ENCODE results near the gene TPO.
"Not testable (repeated sequence)": the region's sequence is repeated elsewhere in the genome, so short reads cannot be mapped to it uniquely, and the experiment has no call there.

Gene TPO

GRCh38 chr2:1413156-1413710 is at the start of gene TPO:
Gene TPO, plus strand, starts transcription at chr2:1413463. Its CDS starts 946 bp downstream, at chr2:1414409.
- no peak for DNase-seq

GRCh38 chr2:1366546-1367134 is 46.6 kb upstream of the TPO start:
- peak; percentile 38 for DNase-seq

- no peak for DNase-seq
These were observed 45.7 kb upstream of the TPO start for GRCh38 chr2:1367601-1368000.

- no peak for DNase-seq
These were observed 43.4 kb upstream of the TPO start for GRCh38 chr2:1369905-1370304.

- DNase-seq, result no peak
These were observed 42.8 kb upstream of the TPO start for GRCh38 chr2:1370461-1370860.

GRCh38 chr2:1371082-1371481 is 42.2 kb upstream of the TPO start:
- DNase-seq, result no peak

- no peak for DNase-seq
These were observed 39.4 kb upstream of the TPO start for GRCh38 chr2:1373830-1374229.

- DNase-seq, result no peak
These were observed 39.0 kb upstream of the TPO start for GRCh38 chr2:1374287-1374686.

GRCh38 chr2:1375794-1376193 is 37.5 kb upstream of the TPO start:
- no peak for DNase-seq

GRCh38 chr2:1377473-1377872 is 35.8 kb upstream of the TPO start:
- no peak for DNase-seq

GRCh38 chr2:1378456-1379150 is 34.7 kb upstream of the TPO start:
- no peak for DNase-seq

- no peak for DNase-seq
These were observed 31.6 kb upstream of the TPO start for GRCh38 chr2:1381644-1382043.

- not testable (repeated sequence) for DNase-seq
These were observed 25.1 kb upstream of the TPO start for GRCh38 chr2:1387954-1388725.

GRCh38 chr2:1390118-1390517 is 23.1 kb upstream of the TPO start:
- DNase-seq, result not testable (repeated sequence)

GRCh38 chr2:1393321-1393720 is 19.9 kb upstream of the TPO start:
- DNase-seq, result no peak

- DNase-seq, result no peak
These were observed 18.4 kb upstream of the TPO start for GRCh38 chr2:1394709-1395408.

- DNase-seq, result no peak
These were observed 15.9 kb upstream of the TPO start for GRCh38 chr2:1397350-1397749.

GRCh38 chr2:1398191-1398590 is 15.1 kb upstream of the TPO start:
- no peak for DNase-seq

- no peak for DNase-seq
These were observed 12.1 kb upstream of the TPO start for GRCh38 chr2:1400943-1401735.

GRCh38 chr2:1402064-1402463 is 11.2 kb upstream of the TPO start:
- DNase-seq, result no peak

- DNase-seq, result no peak
These were observed 9.7 kb upstream of the TPO start for GRCh38 chr2:1403565-1403964.

- DNase-seq, result no peak
These were observed 8.1 kb upstream of the TPO start for GRCh38 chr2:1405124-1405523.

Data from stimulated activated CD4-positive, alpha-beta T cell treated with anti-CD3 and anti-CD28 coated beads, Interleukin-15, amount 100 ng/mL, for 24 hours (primary cell).